ENCODE data around the gene ZNF385B. TPM values are rescaled to one million over a fixed set of nuclear protein-coding genes. Genes with fewer than 3 reads are reported as not detected.

Gene ZNF385B
- total RNA-seq, 1 experiment from 2014 or later = 0.33 TPM

- DNase-seq (ENCODE audit: unreplicated experiment) = no peak
- ChIA-PET CTCF (interaction anchor here (0.8 to 4.1 kb wide), 6 partner anchors 303 to 984 kb away, joined by 3 to 26 read pairs (median 3); no protein-coding TSS in a partner anchor), POLR2A (no interaction called here)
- intact Hi-C loops (cut with micrococcal nuclease) = loop anchor here (5.0 kb wide), 1 partner anchor 148 kb away; no protein-coding TSS in a partner anchor
- no peaks in the 10 kb centered on the region for H3K27me3 Mint-ChIP-seq (ENCODE audit: insufficient read depth, unreplicated experiment)
- H3K4me1 Mint-ChIP-seq (ENCODE audit: insufficient read depth, unreplicated experiment) = peaks cover 38% of the 10 kb centered on the region
- BruUV-seq (replicated peaks) = no TSS peak
- H3K9me3 Mint-ChIP-seq (ENCODE audit: unreplicated experiment) = peaks cover under 1% of the 10 kb centered on the region
- TF ChIP-seq, protein P1, sequence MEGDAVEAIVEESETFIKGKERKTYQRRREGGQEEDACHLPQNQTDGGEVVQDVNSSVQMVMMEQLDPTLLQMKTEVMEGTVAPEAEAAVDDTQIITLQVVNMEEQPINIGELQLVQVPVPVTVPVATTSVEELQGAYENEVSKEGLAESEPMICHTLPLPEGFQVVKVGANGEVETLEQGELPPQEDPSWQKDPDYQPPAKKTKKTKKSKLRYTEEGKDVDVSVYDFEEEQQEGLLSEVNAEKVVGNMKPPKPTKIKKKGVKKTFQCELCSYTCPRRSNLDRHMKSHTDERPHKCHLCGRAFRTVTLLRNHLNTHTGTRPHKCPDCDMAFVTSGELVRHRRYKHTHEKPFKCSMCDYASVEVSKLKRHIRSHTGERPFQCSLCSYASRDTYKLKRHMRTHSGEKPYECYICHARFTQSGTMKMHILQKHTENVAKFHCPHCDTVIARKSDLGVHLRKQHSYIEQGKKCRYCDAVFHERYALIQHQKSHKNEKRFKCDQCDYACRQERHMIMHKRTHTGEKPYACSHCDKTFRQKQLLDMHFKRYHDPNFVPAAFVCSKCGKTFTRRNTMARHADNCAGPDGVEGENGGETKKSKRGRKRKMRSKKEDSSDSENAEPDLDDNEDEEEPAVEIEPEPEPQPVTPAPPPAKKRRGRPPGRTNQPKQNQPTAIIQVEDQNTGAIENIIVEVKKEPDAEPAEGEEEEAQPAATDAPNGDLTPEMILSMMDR (IDR thresholded peaks at IDR 0.05; ENCODE audit: unreplicated experiment) = no peak
- H3K27ac Mint-ChIP-seq (ENCODE audit: low read depth, unreplicated experiment) = peak overlapping the region; percentile 39
- H3K36me3 Mint-ChIP-seq (ENCODE audit: insufficient read depth, unreplicated experiment) = no peaks in the 10 kb centered on the region
- H3K4me3 Mint-ChIP-seq (ENCODE audit: unreplicated experiment) = no peak overlapping the region
These were observed 115.7 kb downstream of the ZNF385B start for GRCh38 chr2:179745635-179746256.

GRCh38 chr2:179744401-179744800 lies 117.0 kb downstream of the ZNF385B start:
- BruUV-seq (replicated peaks) = no TSS peak
- Mint-ChIP-seq H3K36me3 (ENCODE audit: insufficient read depth, unreplicated experiment) (no peaks in the 10 kb centered on the region), H3K27me3 (ENCODE audit: insufficient read depth, unreplicated experiment) (no peaks in the 10 kb centered on the region), H3K27ac (ENCODE audit: low read depth, unreplicated experiment) (no peak overlapping the region), H3K4me1 (ENCODE audit: insufficient read depth, unreplicated experiment) (peaks cover 37% of the 10 kb centered on the region), H3K9me3 (ENCODE audit: unreplicated experiment) (peaks cover 7% of the 10 kb centered on the region), H3K4me3 (ENCODE audit: unreplicated experiment) (no peak overlapping the region)
- TF ChIP-seq, protein P1 (IDR thresholded peaks at IDR 0.05; ENCODE audit: unreplicated experiment) = no peak
- intact Hi-C loops (cut with micrococcal nuclease) = no loop called here
- ChIA-PET POLR2A (interaction anchor here (0.7 kb wide), 1 partner anchor 210 kb away, joined by 3 read pairs; no protein-coding TSS in a partner anchor), CTCF (interaction anchor here (0.6 to 4.1 kb wide), 4 partner anchors 47 to 321 kb away, joined by 3 to 26 read pairs (median 3); no protein-coding TSS in a partner anchor)
- no peak for DNase-seq (ENCODE audit: unreplicated experiment)

- peaks cover 26% of the 10 kb centered on the region for H3K4me1 Mint-ChIP-seq (ENCODE audit: insufficient read depth, unreplicated experiment)
- ChIA-PET POLR2A (interaction anchor here (0.5 to 1.6 kb wide), 2 partner anchors 18 to 612 kb away, joined by 3 read pairs; no protein-coding TSS in a partner anchor), CTCF (interaction anchor here (0.8 to 1.5 kb wide), 3 partner anchors 318 to 946 kb away, joined by 3 to 7 read pairs (median 3); no protein-coding TSS in a partner anchor)
- BruUV-seq (replicated peaks) = no TSS peak
- TF ChIP-seq, protein P1 (IDR thresholded peaks at IDR 0.05; ENCODE audit: unreplicated experiment) = no peak
- no peaks in the 10 kb centered on the region for H3K27me3 Mint-ChIP-seq (ENCODE audit: insufficient read depth, unreplicated experiment)
- peak overlapping the region; percentile 94 for H3K27ac Mint-ChIP-seq (ENCODE audit: low read depth, unreplicated experiment)
- peaks cover 7% of the 10 kb centered on the region for H3K9me3 Mint-ChIP-seq (ENCODE audit: unreplicated experiment)
- H3K36me3 Mint-ChIP-seq (ENCODE audit: insufficient read depth, unreplicated experiment) = no peaks in the 10 kb centered on the region
- intact Hi-C loops (cut with micrococcal nuclease) = no loop called here
- DNase-seq (ENCODE audit: unreplicated experiment) = peak; percentile 52
- H3K4me3 Mint-ChIP-seq (ENCODE audit: unreplicated experiment) = peak overlapping the region; percentile 2
These were observed 120.1 kb downstream of the ZNF385B start for GRCh38 chr2:179741317-179741716.

- Mint-ChIP-seq H3K36me3 (ENCODE audit: insufficient read depth, unreplicated experiment) (no peaks in the 10 kb centered on the region), H3K4me1 (ENCODE audit: insufficient read depth, unreplicated experiment) (no peaks in the 10 kb centered on the region), H3K27me3 (ENCODE audit: insufficient read depth, unreplicated experiment) (no peaks in the 10 kb centered on the region), H3K9me3 (ENCODE audit: unreplicated experiment) (no peaks in the 10 kb centered on the region), H3K27ac (ENCODE audit: low read depth, unreplicated experiment) (no peak overlapping the region), H3K4me3 (ENCODE audit: unreplicated experiment) (no peak overlapping the region)
- intact Hi-C loops (cut with micrococcal nuclease) = loop anchor here (2.0 kb wide), 1 partner anchor 59 kb away; no protein-coding TSS in a partner anchor
- no peak for DNase-seq (ENCODE audit: unreplicated experiment)
- ChIA-PET POLR2A (interaction anchor here (1.2 kb wide), 1 partner anchor 9 kb away, joined by 4 read pairs; no protein-coding TSS in a partner anchor), CTCF (no interaction called here)
- TF ChIP-seq, protein P1 (IDR thresholded peaks at IDR 0.05; ENCODE audit: unreplicated experiment) = no peak
- no TSS peak for BruUV-seq (replicated peaks)
These were observed 131.4 kb downstream of the ZNF385B start for GRCh38 chr2:179729966-179730365.

All from MCF 10A (cell line).